Keratinocyte (primary cell): Measurements from ENCODE around the gene ALDH3A1. TPM values are rescaled to one million over a fixed set of nuclear protein-coding genes. Genes with fewer than 3 reads are reported as not detected.

Experiments
- DNase-seq: peaks from one replicate; pipeline ENCODE4 v3.0.0-alpha.2; 2011; ENCODE audit warnings: low read depth, missing footprints, low spot score
- FAIRE-seq: peaks from 2 replicates; lab custom pipeline; 2011; peaks lifted over from hg19 to GRCh38; lab: Jason Lieb, UNC
- H2AFZ ChIP-seq: 2 replicates; pipeline ENCODE4 v1.6.0; 2012; ENCODE audit warnings: low read length, control low read depth, inconsistent platforms; ENCODE audit not compliant: control insufficient read depth
- H3K27ac ChIP-seq: 2 replicates; pipeline ENCODE4 v1.5.1; 2011; ENCODE audit warnings: low read length; ENCODE audit not compliant: control insufficient read depth, insufficient read depth
- H3K27me3 ChIP-seq: 3 replicates; pipeline ENCODE4 v1.6.0; 2011; ENCODE audit warnings: low read length; ENCODE audit not compliant: control insufficient read depth, insufficient read depth; ENCODE audit errors: extremely low read depth
- H3K36me3 ChIP-seq, 2 experiments: 2 replicates in 1 of 2; 3 replicates in 1 of 2; pipeline ENCODE4 v1.5.1; 2011; ENCODE audit warnings: low read length in 2 of 2, mild to moderate bottlenecking in 1 of 2; ENCODE audit not compliant: control insufficient read depth in 2 of 2, insufficient read depth in 2 of 2; ENCODE audit errors: extremely low read depth in 1 of 2
- H3K4me1 ChIP-seq: 3 replicates; pipeline ENCODE4 v1.5.1; 2011; ENCODE audit warnings: low read length; ENCODE audit not compliant: control insufficient read depth, insufficient read depth; ENCODE audit errors: extremely low read depth
- H3K4me2 ChIP-seq: 3 replicates; pipeline ENCODE4 v1.6.0; 2011; ENCODE audit warnings: low read depth, low read length; ENCODE audit not compliant: control insufficient read depth, insufficient read depth; ENCODE audit errors: extremely low read depth
- H3K4me3 ChIP-seq, 3 experiments: fragments of 200-600 bp in 1 of 3; sonication (generic) in 1 of 3; 2 replicates in 2 of 3; 3 replicates in 1 of 3; pipeline ENCODE4 v1.5.1; 2011 to 2016; ENCODE audit warnings: low read length in 3 of 3, mild to moderate bottlenecking in 3 of 3, control low read depth in 2 of 3, inconsistent platforms in 1 of 3, low read depth in 1 of 3, mixed read lengths in 1 of 3, mixed run types in 1 of 3, moderate library complexity in 1 of 3; ENCODE audit not compliant: control insufficient read depth in 2 of 3, insufficient read depth in 2 of 3; ENCODE audit errors: extremely low read depth in 1 of 3
- H3K79me2 ChIP-seq: 2 replicates; pipeline ENCODE4 v1.6.0; 2012; ENCODE audit warnings: low read length; ENCODE audit not compliant: control insufficient read depth, insufficient read depth
- H3K9ac ChIP-seq: 3 replicates; pipeline ENCODE4 v1.6.0; 2011; ENCODE audit warnings: low read length; ENCODE audit not compliant: control insufficient read depth, insufficient read depth; ENCODE audit errors: extremely low read depth
- H3K9me1 ChIP-seq: 3 replicates; pipeline ENCODE4 v1.6.0; 2011; ENCODE audit warnings: low read length; ENCODE audit not compliant: control insufficient read depth, insufficient read depth; ENCODE audit errors: extremely low read depth
- H3K9me3 ChIP-seq: 2 replicates; pipeline ENCODE4 v1.5.1; 2012; ENCODE audit warnings: low read depth, low read length; ENCODE audit not compliant: control insufficient read depth
- H4K20me1 ChIP-seq: 3 replicates; pipeline ENCODE4 v1.6.0; 2011; ENCODE audit warnings: low read length; ENCODE audit not compliant: control insufficient read depth, insufficient read depth; ENCODE audit errors: extremely low read depth
- EZH2 ChIP-seq: IDR thresholded peaks from one replicate; pipeline ENCODE4 v1.6.1; 2012; ENCODE audit warnings: inconsistent platforms, mild to moderate bottlenecking, low read length, moderate library complexity
- dilution Hi-C: fragments of 300-500 bp; cut with MboI; formaldehyde crosslinking; loops from one replicate; pipeline ENCODE4 v1.7.0; 2020; ENCODE audit warnings: low sequenced_read_pairs; ENCODE audit not compliant: extremely low pct_ligation_motif_present
- polyA plus RNA-seq, 5 experiments: library from polyadenylated mRNA; depleted of rRNA in 3 of 5; stranded (reverse) in 3 of 5; stranded (forward) in 1 of 5; unstranded in 1 of 5; fragments of >200 nt; gene quantifications; 1 replicate in 1 of 5; 2 replicates in 3 of 5; 3 replicates in 1 of 5; pipeline versions ENCODE4 v1.2.1 to v1.2.3, GENCODE V29; 2011 to 2012; ENCODE audit warnings: missing spikeins in 2 of 5, low read depth in 1 of 5, low replicate concordance in 1 of 5
- TF ChIP-seq, protein P1 (sequence below), 3 experiments: IDR thresholded peaks in 1 of 3; conservative IDR thresholded peaks in 1 of 3; optimal IDR thresholded peaks in 1 of 3; 2 replicates in 2 of 3; 3 replicates in 1 of 3; pipeline versions ENCODE3 to v1.5.1; 2011; ENCODE audit warnings: low read length in 3 of 3, mild to moderate bottlenecking in 3 of 3, moderate library complexity in 2 of 3, control low read depth in 1 of 3, inconsistent platforms in 1 of 3; ENCODE audit not compliant: insufficient read depth in 2 of 3; ENCODE audit errors: extremely low read depth in 1 of 3

Gene ALDH3A1
- polyA plus RNA-seq, 1 donor (not counting 4 experiments of a cell fraction or from before 2014, with no cell fraction given): 5.8 TPM

DNA sequence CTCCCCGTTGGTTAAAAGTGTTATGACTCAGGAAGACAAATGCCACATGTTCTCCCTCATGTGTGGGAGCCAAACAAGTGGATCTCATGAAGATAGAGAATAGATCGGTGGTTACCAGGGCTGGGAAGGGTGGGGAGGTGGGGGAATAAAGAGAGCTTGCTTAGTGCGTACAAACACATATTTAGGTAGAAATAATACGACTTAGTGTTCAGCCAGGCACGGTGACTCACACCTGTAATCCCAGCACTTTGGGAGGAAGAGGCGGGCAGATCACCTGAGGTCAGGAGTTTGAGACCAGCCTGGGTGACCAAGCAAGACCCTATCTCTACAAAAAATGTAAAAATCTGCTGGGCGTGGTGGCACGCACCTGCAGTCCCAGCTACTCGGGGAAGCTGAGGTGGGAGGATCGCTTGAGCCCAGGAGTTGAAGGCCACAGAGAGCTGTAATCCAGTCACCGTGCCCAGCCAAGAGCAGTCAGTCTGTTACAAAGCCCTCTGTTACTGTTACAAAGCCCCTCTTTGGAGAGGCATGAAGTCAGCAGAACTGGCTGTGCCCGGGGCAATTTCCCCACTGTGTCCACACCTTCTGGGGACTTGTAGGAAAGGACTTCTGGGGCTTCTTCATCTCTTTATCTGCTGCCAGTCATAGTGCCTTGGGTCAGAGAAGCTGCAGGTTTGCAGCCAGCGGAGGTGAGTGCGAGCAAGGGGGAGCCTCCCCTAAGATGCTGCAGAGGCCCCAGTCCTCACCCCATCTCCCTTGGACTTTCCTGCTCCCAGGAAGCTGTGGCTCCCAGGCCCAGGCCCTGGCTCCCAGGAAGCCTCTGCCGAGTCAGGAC lies 4.3 kb upstream of the ALDH3A1 start:
- no peaks in the 10 kb centered on the region for H3K79me2 ChIP-seq
- no peaks in the 10 kb centered on the region for H3K36me3 ChIP-seq
- no peaks in the 10 kb centered on the region for H4K20me1 ChIP-seq
- no peak for TF ChIP-seq EZH2
- TF ChIP-seq, protein P1, sequence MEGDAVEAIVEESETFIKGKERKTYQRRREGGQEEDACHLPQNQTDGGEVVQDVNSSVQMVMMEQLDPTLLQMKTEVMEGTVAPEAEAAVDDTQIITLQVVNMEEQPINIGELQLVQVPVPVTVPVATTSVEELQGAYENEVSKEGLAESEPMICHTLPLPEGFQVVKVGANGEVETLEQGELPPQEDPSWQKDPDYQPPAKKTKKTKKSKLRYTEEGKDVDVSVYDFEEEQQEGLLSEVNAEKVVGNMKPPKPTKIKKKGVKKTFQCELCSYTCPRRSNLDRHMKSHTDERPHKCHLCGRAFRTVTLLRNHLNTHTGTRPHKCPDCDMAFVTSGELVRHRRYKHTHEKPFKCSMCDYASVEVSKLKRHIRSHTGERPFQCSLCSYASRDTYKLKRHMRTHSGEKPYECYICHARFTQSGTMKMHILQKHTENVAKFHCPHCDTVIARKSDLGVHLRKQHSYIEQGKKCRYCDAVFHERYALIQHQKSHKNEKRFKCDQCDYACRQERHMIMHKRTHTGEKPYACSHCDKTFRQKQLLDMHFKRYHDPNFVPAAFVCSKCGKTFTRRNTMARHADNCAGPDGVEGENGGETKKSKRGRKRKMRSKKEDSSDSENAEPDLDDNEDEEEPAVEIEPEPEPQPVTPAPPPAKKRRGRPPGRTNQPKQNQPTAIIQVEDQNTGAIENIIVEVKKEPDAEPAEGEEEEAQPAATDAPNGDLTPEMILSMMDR (optimal IDR thresholded peaks at IDR 0.05 in 1 of 3, IDR thresholded peaks at IDR 0.05 in 1 of 3, conservative IDR thresholded peaks at IDR 0.05 in 1 of 3; ENCODE audit: extremely low read depth in 1 of 3, insufficient read depth in 2 of 3, low read length in 3 of 3): no peak
- peak overlapping the region; percentile 74 for H3K9ac ChIP-seq
- H3K27ac ChIP-seq: peak overlapping the region; percentile 95
- DNase-seq (no peak), FAIRE-seq (peak; percentile 29)
- no peak overlapping the region for H2AFZ ChIP-seq
- no peaks in the 10 kb centered on the region for H3K9me3 ChIP-seq
- no peaks in the 10 kb centered on the region for H3K27me3 ChIP-seq
- dilution Hi-C loops: no loop called here
- peak overlapping the region in 1 of 3 experiments; percentile 21 for H3K4me3 ChIP-seq
- H3K4me1 ChIP-seq: peaks cover 56% of the 10 kb centered on the region
- H3K9me1 ChIP-seq: no peaks in the 10 kb centered on the region
- peak overlapping the region; percentile 72 for H3K4me2 ChIP-seq

DNA sequence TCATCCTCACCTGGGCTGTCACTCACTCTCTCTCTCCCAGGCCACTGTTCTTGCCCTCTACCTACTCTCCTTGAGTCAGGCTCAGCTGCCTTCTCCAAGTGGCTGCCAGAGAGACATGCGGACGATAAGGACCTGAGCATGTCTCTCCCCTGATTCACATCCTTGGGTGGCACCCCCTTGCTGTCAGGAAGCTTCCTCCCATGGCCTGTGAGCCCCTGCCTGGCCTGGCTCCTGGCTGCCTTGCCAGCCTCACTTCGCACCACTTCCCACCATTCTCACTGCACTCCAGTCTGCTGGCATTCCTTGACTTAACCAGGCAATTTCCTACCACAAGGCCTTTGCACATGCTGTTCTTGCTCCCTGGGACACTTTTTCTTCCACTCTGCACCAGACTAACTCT lies 2.7 kb upstream of the ALDH3A1 start:
- peaks cover 58% of the 10 kb centered on the region for H3K4me1 ChIP-seq
- FAIRE-seq (no peak), DNase-seq (no peak)
- no peaks in the 10 kb centered on the region for H3K9me1 ChIP-seq
- no peaks in the 10 kb centered on the region for H3K9me3 ChIP-seq
- H3K27ac ChIP-seq: peak overlapping the region; percentile 53
- dilution Hi-C loops: no loop called here
- H2AFZ ChIP-seq: peak overlapping the region; percentile 31
- H3K79me2 ChIP-seq: no peaks in the 10 kb centered on the region
- no peaks in the 10 kb centered on the region for H3K27me3 ChIP-seq
- H3K4me3 ChIP-seq: no peak overlapping the region
- H3K4me2 ChIP-seq: peak overlapping the region; percentile 22
- TF ChIP-seq, protein P1 (optimal IDR thresholded peaks at IDR 0.05 in 1 of 3, IDR thresholded peaks at IDR 0.05 in 1 of 3, conservative IDR thresholded peaks at IDR 0.05 in 1 of 3; ENCODE audit: extremely low read depth in 1 of 3, insufficient read depth in 2 of 3, low read length in 3 of 3): peak in 1 of 3 experiments; percentile 26
- TF ChIP-seq EZH2: no peak
- H4K20me1 ChIP-seq: no peaks in the 10 kb centered on the region
- H3K36me3 ChIP-seq: no peaks in the 10 kb centered on the region
- H3K9ac ChIP-seq: peak overlapping the region; percentile 19
